GM23338 (cell line): Measurements from ENCODE around the gene TUBA4B. TPM values are rescaled to one million over a fixed set of nuclear protein-coding genes. Genes with fewer than 3 reads are reported as not detected.
"Not testable (repeated sequence)": the region's sequence is repeated elsewhere in the genome, so short reads cannot be mapped to it uniquely, and the experiment has no call there.

Experiments
- ATAC-seq: fragments of 200-7000 bp; cut with Tn5 transposase; 3 replicates; pipeline ENCODE4 v1.9.1; 2020
- DNase-seq: peaks from one replicate; pipeline ENCODE4 v3.0.0-alpha.2; 2015; ENCODE audit warnings: low spot score
- H2AFZ ChIP-seq: fragments of 200-600 bp; sonication (generic); 2 replicates; pipeline ENCODE4 v1.8.0; 2016; ENCODE audit warnings: antibody characterized with exemption, mild to moderate bottlenecking, moderate library complexity
- H3F3A ChIP-seq: fragments of 200-600 bp; sonication (generic); replicated peaks from 2 replicates; pipeline ENCODE4 v1.8.0; 2017; ENCODE audit warnings: antibody characterized with exemption, mixed run types, low read depth
- H3K27ac ChIP-seq: fragments of 200-600 bp; sonication (generic); 2 replicates; pipeline ENCODE4 v1.6.1; 2016; ENCODE audit warnings: low read depth
- H3K27me3 ChIP-seq: fragments of 200-600 bp; sonication (generic); 2 replicates; pipeline ENCODE4 v1.8.0; 2016; ENCODE audit warnings: mild to moderate bottlenecking, mixed run types, moderate library complexity; ENCODE audit not compliant: insufficient read depth
- H3K36me3 ChIP-seq: fragments of 200-600 bp; sonication (generic); 2 replicates; pipeline ENCODE4 v1.8.0; 2016; ENCODE audit warnings: mild to moderate bottlenecking; ENCODE audit not compliant: insufficient read depth
- H3K4me1 ChIP-seq: fragments of 200-600 bp; sonication (generic); 2 replicates; pipeline ENCODE4 v1.8.0; 2016; ENCODE audit warnings: mild to moderate bottlenecking, moderate library complexity; ENCODE audit not compliant: insufficient read depth
- H3K4me2 ChIP-seq: fragments of 200-600 bp; sonication (generic); 2 replicates; pipeline ENCODE4 v1.7.1; 2017; ENCODE audit warnings: mixed run types
- H3K4me3 ChIP-seq: fragments of 200-600 bp; sonication (generic); 2 replicates; pipeline ENCODE4 v1.6.1; 2016; ENCODE audit warnings: mixed run types
- H3K79me2 ChIP-seq: fragments of 200-600 bp; sonication (generic); replicated peaks from 2 replicates; pipeline ENCODE4 v1.8.0; 2017; ENCODE audit warnings: mild to moderate bottlenecking; ENCODE audit not compliant: insufficient read depth
- H3K9me2 ChIP-seq: fragments of 200-600 bp; sonication (generic); 2 replicates; pipeline ENCODE4 v1.8.0; 2017; ENCODE audit not compliant: insufficient read depth
- H4K20me1 ChIP-seq: fragments of 200-600 bp; sonication (generic); replicated peaks from 2 replicates; pipeline ENCODE4 v1.8.0; 2017; ENCODE audit warnings: mild to moderate bottlenecking; ENCODE audit not compliant: insufficient read depth
- H3K27ac Mint-ChIP-seq: 2 replicates; pipeline ENCODE4 v1.8.0; 2020; ENCODE audit warnings: inconsistent platforms, mild to moderate bottlenecking, moderate library complexity, mixed read lengths
- H3K27me3 Mint-ChIP-seq: 3 replicates; pipeline ENCODE4 v1.8.0; 2022; ENCODE audit warnings: low read depth, mild to moderate bottlenecking, moderate library complexity, mixed read lengths, inconsistent platforms; ENCODE audit not compliant: insufficient read depth, poor library complexity
- H3K36me3 Mint-ChIP-seq: 3 replicates; pipeline ENCODE4 v1.8.0; 2021; ENCODE audit warnings: low read depth, mild to moderate bottlenecking, inconsistent platforms, moderate library complexity, mixed read lengths
- H3K4me1 Mint-ChIP-seq: 3 replicates; pipeline ENCODE4 v1.8.0; 2020; ENCODE audit warnings: mild to moderate bottlenecking, inconsistent platforms, mixed read lengths
- H3K4me3 Mint-ChIP-seq: 3 replicates; pipeline ENCODE4 v1.8.0; 2021; ENCODE audit warnings: moderate library complexity, mild to moderate bottlenecking, inconsistent platforms, mixed read lengths
- H3K9me3 Mint-ChIP-seq: 3 replicates; pipeline ENCODE4 v1.8.0; 2020; ENCODE audit warnings: moderate library complexity, mild to moderate bottlenecking, inconsistent platforms, mixed read lengths
- CREB1 ChIP-seq: fragments of 250-450 bp; sonication (Bioruptor Pico); IDR thresholded peaks from 2 replicates; pipeline ENCODE4 v1.5.0; 2020; ENCODE audit warnings: low read depth, mild to moderate bottlenecking, moderate library complexity
- EZH2phosphoT487 ChIP-seq: fragments of 200-600 bp; sonication (generic); IDR thresholded peaks from one replicate; pipeline ENCODE4 v1.8.1; 2018; ENCODE audit warnings: antibody characterized with exemption; ENCODE audit not compliant: unreplicated experiment
- JUNB ChIP-seq: IDR thresholded peaks from one replicate; pipeline ENCODE4 v1.6.1; 2016; ENCODE audit warnings: antibody characterized with exemption; ENCODE audit not compliant: unreplicated experiment
- NANOG ChIP-seq: IDR thresholded peaks from 2 replicates; pipeline ENCODE4 v1.6.1; 2016; ENCODE audit warnings: antibody characterized with exemption, borderline replicate concordance
- STAT1 ChIP-seq: IDR thresholded peaks from one replicate; pipeline ENCODE4 v1.6.1; 2016; ENCODE audit warnings: antibody characterized with exemption; ENCODE audit not compliant: unreplicated experiment
- ZNF114 ChIP-seq: fragments of 250-450 bp; sonication (Bioruptor Pico); IDR thresholded peaks from 2 replicates; pipeline ENCODE4 v1.5.0; 2020; ENCODE audit warnings: mild to moderate bottlenecking, moderate library complexity
- polyA plus RNA-seq: library from polyadenylated mRNA; unstranded; fragments of >200 nt; fragmentation: Nextera tagmentation; extraction: Ambion mirVana; gene quantifications from 2 replicates; pipeline ENCODE4 v1.2.1, GENCODE V29; 2016
- total RNA-seq: library from RNA; depleted of rRNA; stranded (reverse); fragments of >200 nt; shearing (Covaris generic); gene quantifications from 2 replicates; pipeline ENCODE4 v1.2.3, GENCODE V29; 2014
- TF ChIP-seq, protein P1 (sequence below): IDR thresholded peaks from one replicate; pipeline ENCODE4 v1.6.1; 2018; ENCODE audit warnings: antibody characterized with exemption; ENCODE audit not compliant: unreplicated experiment
- TF ChIP-seq, protein P2 (sequence below): IDR thresholded peaks from 2 replicates; pipeline ENCODE4 v1.6.1; 2016; ENCODE audit warnings: antibody characterized with exemption

The TUBA4B gene
- total and polyA plus RNA-seq, 2 experiments from 2014 or later, result 0.14 TPM; not detected in 1

DNA sequence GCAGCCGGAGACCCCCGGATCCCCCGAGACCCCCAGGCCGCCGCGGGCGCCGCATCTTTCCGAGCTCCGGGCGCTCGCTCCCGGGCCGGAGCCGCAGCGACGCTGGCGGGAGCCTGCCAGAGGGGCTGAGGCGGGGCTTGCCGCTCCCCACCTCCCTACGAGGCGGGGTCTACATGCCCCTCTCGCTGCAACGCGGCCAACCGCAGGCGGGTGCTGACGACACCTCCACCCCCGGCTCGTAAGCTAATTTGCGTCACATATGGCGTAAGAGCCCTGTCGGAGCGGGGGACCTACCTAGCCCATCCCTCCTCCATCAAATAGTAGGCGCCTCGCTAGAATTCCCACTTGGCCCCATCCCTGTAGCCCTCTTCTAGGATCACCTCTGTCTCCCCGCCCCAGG, 56.2 kb downstream of the TUBA4B start, which contains the start of gene PTPRN:
Gene PTPRN (minus strand): TSS at position 124 of the 400 bp plus-strand sequence. CDS start 69 bp downstream, at position 55.
- peak within 1 kb of the TSS; percentile 84 for H3K4me3 ChIP-seq
- TF ChIP-seq, protein P1, sequence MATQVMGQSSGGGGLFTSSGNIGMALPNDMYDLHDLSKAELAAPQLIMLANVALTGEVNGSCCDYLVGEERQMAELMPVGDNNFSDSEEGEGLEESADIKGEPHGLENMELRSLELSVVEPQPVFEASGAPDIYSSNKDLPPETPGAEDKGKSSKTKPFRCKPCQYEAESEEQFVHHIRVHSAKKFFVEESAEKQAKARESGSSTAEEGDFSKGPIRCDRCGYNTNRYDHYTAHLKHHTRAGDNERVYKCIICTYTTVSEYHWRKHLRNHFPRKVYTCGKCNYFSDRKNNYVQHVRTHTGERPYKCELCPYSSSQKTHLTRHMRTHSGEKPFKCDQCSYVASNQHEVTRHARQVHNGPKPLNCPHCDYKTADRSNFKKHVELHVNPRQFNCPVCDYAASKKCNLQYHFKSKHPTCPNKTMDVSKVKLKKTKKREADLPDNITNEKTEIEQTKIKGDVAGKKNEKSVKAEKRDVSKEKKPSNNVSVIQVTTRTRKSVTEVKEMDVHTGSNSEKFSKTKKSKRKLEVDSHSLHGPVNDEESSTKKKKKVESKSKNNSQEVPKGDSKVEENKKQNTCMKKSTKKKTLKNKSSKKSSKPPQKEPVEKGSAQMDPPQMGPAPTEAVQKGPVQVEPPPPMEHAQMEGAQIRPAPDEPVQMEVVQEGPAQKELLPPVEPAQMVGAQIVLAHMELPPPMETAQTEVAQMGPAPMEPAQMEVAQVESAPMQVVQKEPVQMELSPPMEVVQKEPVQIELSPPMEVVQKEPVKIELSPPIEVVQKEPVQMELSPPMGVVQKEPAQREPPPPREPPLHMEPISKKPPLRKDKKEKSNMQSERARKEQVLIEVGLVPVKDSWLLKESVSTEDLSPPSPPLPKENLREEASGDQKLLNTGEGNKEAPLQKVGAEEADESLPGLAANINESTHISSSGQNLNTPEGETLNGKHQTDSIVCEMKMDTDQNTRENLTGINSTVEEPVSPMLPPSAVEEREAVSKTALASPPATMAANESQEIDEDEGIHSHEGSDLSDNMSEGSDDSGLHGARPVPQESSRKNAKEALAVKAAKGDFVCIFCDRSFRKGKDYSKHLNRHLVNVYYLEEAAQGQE, result peak; percentile 32
- TF ChIP-seq CREB1 (CRISPR knock-in tag), result peak; percentile 92
- no peak for TF ChIP-seq STAT1
- no peaks in the 10 kb centered on the region for H3K36me3 ChIP-seq
- H3K9me2 ChIP-seq, result no peaks in the 10 kb centered on the region
- H2AFZ ChIP-seq, result peak within 1 kb of the TSS; percentile 94
- no peak within 1 kb of the TSS for H3K27ac ChIP-seq
- peaks cover 7% of the 10 kb centered on the region for H3K27me3 Mint-ChIP-seq
- H3K9me3 Mint-ChIP-seq, result peaks cover 5% of the 10 kb centered on the region; the same call in 2 of the 3 replicates
- H3F3A ChIP-seq, result peaks cover 4% of the 10 kb centered on the region; the same call in 1 of the 2 replicates
- ATAC-seq (peak; percentile 83), DNase-seq (peak; percentile 96)
- H3K4me2 ChIP-seq, result peak within 1 kb of the TSS; percentile 94
- H3K4me3 Mint-ChIP-seq, result peak within 1 kb of the TSS; percentile 87
- H3K27ac Mint-ChIP-seq, result no peak within 1 kb of the TSS
- H3K79me2 ChIP-seq, result no peaks in the 10 kb centered on the region
- peaks cover 21% of the 10 kb centered on the region for H3K4me1 ChIP-seq
- peaks cover 23% of the 10 kb centered on the region for H3K4me1 Mint-ChIP-seq
- H3K27me3 ChIP-seq, result peaks cover 16% of the 10 kb centered on the region
- H3K36me3 Mint-ChIP-seq, result peaks cover 5% of the 10 kb centered on the region; the same call in 1 of the 3 replicates
- H4K20me1 ChIP-seq, result peaks cover 12% of the 10 kb centered on the region

DNA sequence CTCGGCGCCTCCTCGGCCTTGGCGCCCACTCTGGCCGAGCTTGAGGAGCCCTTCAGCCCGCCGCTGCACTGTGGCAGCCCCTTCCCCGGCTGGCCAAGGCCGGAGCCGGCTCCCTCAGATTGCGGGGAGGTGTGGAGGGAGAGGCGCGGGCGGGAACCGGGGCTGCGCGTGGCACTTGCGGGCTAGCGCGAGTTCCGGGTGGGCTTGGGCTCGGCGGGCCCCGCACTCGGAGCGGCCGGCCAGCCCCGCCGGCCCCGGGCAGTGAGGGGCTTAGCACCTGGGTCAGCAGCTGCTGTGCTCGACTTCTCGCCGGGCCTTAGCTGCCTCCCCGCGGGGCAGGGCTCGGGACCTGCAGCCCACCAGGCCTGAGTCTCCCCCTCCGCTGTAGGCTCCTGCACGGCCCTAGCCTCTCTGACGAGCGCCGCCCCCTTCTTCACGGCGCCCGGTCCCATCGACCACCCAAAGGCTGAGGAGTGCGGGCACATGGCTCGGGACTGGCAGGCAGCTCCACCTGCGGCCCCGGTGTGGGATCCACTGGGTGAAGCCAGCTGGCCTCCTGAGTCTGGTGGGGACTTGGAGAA, 59.7 kb downstream of the TUBA4B start:
- not testable (repeated sequence) for H3K4me3 Mint-ChIP-seq, H3K36me3 ChIP-seq, H3K27me3 ChIP-seq, H3K27me3 Mint-ChIP-seq, ATAC-seq, H4K20me1 ChIP-seq, H3K36me3 Mint-ChIP-seq, H3F3A ChIP-seq, H3K9me2 ChIP-seq, H3K9me3 Mint-ChIP-seq, H3K27ac Mint-ChIP-seq, H3K4me3 ChIP-seq, H3K79me2 ChIP-seq, DNase-seq, H2AFZ ChIP-seq, H3K27ac ChIP-seq, H3K4me2 ChIP-seq
- H3K4me1 ChIP-seq, result peaks cover 17% of the 10 kb centered on the region
- peaks cover 20% of the 10 kb centered on the region for H3K4me1 Mint-ChIP-seq

DNA sequence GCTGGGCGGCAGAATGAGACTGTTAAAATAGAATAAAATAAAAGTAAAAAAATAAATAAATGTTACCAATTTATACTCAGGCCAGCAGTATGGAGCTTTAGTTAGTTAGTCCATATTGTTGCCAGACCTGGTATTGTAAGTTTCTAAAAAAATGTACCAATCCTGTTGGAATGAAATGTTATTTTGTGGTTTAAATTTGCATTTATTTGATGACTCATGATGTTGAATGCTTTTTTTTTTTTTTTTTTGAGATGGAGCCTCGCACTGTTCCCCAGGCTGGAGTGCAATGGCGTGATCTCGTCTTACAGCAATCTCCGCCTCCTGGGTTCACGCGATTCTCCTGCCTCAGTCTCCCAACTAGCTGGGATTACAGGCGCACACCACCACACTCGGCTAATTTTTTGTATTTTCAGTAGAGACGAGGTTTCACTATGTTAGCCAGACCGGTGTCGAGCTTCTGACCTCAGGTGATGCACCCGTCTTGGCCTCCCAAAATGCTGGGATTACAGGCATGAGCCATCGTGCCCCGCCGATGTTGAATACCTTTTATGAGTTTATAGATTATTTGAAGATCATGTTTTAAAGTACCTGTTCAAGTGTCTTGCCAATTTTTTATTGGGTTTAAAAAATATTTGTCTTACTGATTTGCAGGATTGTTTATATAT, 61.9 kb downstream of the TUBA4B start:
- ATAC-seq (no peak), DNase-seq (no peak)
- H3K4me2 ChIP-seq, result no peak overlapping the region
- Mint-ChIP-seq H3K9me3 (peaks cover 5% of the 10 kb centered on the region; the same call in 2 of the 3 replicates), H3K27me3 (no peaks in the 10 kb centered on the region), H3K4me1 (peaks cover 14% of the 10 kb centered on the region), H3K27ac (no peak overlapping the region), H3K36me3 (peaks cover 5% of the 10 kb centered on the region; the same call in 1 of the 3 replicates), H3K4me3 (no peak overlapping the region)
- peaks cover 12% of the 10 kb centered on the region for H3K4me1 ChIP-seq
- no peaks in the 10 kb centered on the region for H4K20me1 ChIP-seq
- H3K79me2 ChIP-seq, result no peaks in the 10 kb centered on the region
- no peak for TF ChIP-seq ZNF114
- TF ChIP-seq EZH2phosphoT487, result no peak
- TF ChIP-seq NANOG, result no peak
- TF ChIP-seq JUNB, result no peak
- TF ChIP-seq CREB1 (CRISPR knock-in tag), result no peak
- TF ChIP-seq, protein P2, sequence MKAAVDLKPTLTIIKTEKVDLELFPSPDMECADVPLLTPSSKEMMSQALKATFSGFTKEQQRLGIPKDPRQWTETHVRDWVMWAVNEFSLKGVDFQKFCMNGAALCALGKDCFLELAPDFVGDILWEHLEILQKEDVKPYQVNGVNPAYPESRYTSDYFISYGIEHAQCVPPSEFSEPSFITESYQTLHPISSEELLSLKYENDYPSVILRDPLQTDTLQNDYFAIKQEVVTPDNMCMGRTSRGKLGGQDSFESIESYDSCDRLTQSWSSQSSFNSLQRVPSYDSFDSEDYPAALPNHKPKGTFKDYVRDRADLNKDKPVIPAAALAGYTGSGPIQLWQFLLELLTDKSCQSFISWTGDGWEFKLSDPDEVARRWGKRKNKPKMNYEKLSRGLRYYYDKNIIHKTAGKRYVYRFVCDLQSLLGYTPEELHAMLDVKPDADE, result no peak
- no peak overlapping the region for H3K4me3 ChIP-seq
- H3F3A ChIP-seq, result no peaks in the 10 kb centered on the region
- H3K36me3 ChIP-seq, result no peaks in the 10 kb centered on the region
- no peak overlapping the region for H2AFZ ChIP-seq
- H3K9me2 ChIP-seq, result no peaks in the 10 kb centered on the region
- H3K27me3 ChIP-seq, result no peaks in the 10 kb centered on the region
- H3K27ac ChIP-seq, result no peak overlapping the region
